Epidermal melanocyte (primary cell): Measurements from ENCODE around the gene ITPR1.
"Not testable (repeated sequence)": the region's sequence is repeated elsewhere in the genome, so short reads cannot be mapped to it uniquely, and the experiment has no call there.

Experiments
- DNase-seq: peaks from one replicate; pipeline ENCODE4 v3.0.0; 2011; ENCODE audit warnings: low spot score; ENCODE audit not compliant: insufficient read length

The ITPR1 gene

GRCh38 chr3:4493014-4493940 is at the start of gene ITPR1:
ITPR1 (plus strand) TSS chr3:4493348; CDS start chr3:4516492, 23,144 bp downstream.
- DNase-seq: peak; percentile 91

- no peak for DNase-seq
Measured at GRCh38 chr3:4447295-4447999, 45.7 kb upstream of the ITPR1 start.

- no peak for DNase-seq
Measured at GRCh38 chr3:4448187-4448586, 45.0 kb upstream of the ITPR1 start.

GRCh38 chr3:4449043-4449805 is 43.9 kb upstream of the ITPR1 start:
- no peak for DNase-seq

- no peak for DNase-seq
Measured at GRCh38 chr3:4454142-4454541, 39.0 kb upstream of the ITPR1 start.

GRCh38 chr3:4456780-4457179 is 36.4 kb upstream of the ITPR1 start:
- DNase-seq: not testable (repeated sequence)

- no peak for DNase-seq
Measured at GRCh38 chr3:4458961-4459360, 34.2 kb upstream of the ITPR1 start.

GRCh38 chr3:4460334-4460733 is 32.8 kb upstream of the ITPR1 start:
- no peak for DNase-seq

- no peak for DNase-seq
Measured at GRCh38 chr3:4461468-4462090, 31.6 kb upstream of the ITPR1 start.

- DNase-seq: no peak
Measured at GRCh38 chr3:4462369-4463040, 30.6 kb upstream of the ITPR1 start.

- DNase-seq: no peak
Measured at GRCh38 chr3:4464576-4464975, 28.6 kb upstream of the ITPR1 start.

GRCh38 chr3:4466741-4467521 is 26.2 kb upstream of the ITPR1 start, which contains the start of gene SUMF1:
SUMF1 (minus strand) TSS chr3:4467269; CDS start chr3:4467245, 24 bp downstream.
- peak; percentile 80 for DNase-seq

GRCh38 chr3:4467522-4467867 is 25.7 kb upstream of the ITPR1 start:
- no peak for DNase-seq

GRCh38 chr3:4471907-4472306 is 21.2 kb upstream of the ITPR1 start:
- DNase-seq: no peak

- no peak for DNase-seq
Measured at GRCh38 chr3:4472312-4472711, 20.8 kb upstream of the ITPR1 start.

GRCh38 chr3:4472766-4473165 is 20.4 kb upstream of the ITPR1 start:
- no peak for DNase-seq

GRCh38 chr3:4474683-4475490 is 18.3 kb upstream of the ITPR1 start:
- DNase-seq: no peak

GRCh38 chr3:4475804-4476203 is 17.3 kb upstream of the ITPR1 start:
- no peak for DNase-seq

GRCh38 chr3:4476496-4476895 is 16.7 kb upstream of the ITPR1 start:
- DNase-seq: no peak
